Stimulated activated CD8-positive, alpha-beta memory T cell treated with anti-CD3 and anti-CD28 coated beads, Interleukin-7, amount 100 ng/mL, for 48 hours (primary cell): ENCODE measurements around the gene HDAC5.
"Not testable (repeated sequence)": the region's sequence is repeated elsewhere in the genome, so short reads cannot be mapped to it uniquely, and the experiment has no call there.

ENCODE experiments used
- DNase-seq, 2 donors: peaks; one replicate each; pipeline ENCODE4 v3.0.0-alpha.2; 2020; ENCODE audit warnings: low read depth in 1 of 2; ENCODE audit errors: extremely low read depth in 1 of 2

HDAC5 gene

DNA sequence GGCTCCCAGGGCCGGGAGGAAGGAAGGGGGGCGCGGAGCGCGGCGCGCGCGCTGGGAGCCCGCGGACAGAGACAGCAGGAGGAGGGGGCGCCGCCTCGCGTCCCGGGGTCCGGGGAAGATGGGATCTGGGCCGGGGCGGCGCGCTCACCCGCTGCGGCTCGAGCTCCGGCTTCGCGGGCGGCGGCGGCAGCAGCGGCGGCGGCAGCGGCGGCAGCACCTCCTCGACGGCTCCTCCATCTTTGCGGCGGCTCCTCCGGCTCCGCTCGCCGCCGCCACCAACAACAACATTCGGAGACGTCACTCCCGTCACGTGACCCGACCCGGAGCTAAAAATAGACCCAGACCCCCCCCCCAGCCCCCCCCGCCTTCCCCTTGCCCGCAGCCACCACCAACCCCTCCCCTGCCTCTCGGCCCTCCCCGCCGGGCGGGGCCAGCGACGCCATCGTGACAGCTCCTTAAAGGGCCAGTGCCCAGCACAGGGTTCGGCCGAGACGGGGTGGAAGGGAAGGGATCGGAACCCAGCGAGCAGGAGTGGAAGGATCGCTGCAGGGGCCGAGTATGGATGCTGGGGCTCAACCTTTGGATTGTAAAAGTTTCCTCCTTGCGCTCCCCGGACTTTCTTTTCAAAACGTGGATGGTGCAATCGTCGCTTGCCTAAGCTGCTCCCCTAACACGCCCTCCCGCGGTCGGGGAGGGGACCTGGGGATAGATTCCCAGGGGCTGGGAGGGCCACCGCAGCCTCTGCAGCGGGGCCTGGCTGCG lies at the start of gene HDAC5:
Gene HDAC5 (minus strand): TSS at position 286 of the 762 bp plus-strand sequence. CDS start 6,126 bp downstream, outside the sequence.
- peak; percentile 92 to 94 for DNase-seq

DNA sequence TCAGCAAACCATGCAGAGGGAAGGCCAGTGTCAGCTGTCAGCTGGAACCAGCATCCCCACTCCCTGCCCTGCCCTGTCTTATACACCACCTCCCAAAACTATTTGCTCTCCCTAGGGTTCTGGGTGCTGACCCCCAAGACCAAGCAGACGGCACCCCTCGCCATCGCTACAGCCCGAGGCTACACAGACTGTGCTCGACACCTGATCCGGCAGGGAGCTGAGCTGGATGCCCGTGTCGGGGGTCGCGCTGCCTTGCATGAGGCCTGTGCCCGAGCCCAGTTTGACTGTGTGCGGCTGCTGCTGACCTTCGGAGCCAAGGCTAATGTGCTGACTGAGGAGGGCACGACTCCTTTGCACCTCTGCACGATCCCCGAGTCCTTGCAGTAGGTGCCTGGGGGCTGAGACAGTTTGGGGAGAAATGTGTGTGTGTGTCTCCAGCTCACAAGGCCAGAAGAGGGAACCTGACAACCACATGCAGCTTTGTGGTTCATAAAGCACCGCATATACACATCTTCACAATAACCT lies 48.6 kb upstream of the HDAC5 start:
- no peak for DNase-seq

DNA sequence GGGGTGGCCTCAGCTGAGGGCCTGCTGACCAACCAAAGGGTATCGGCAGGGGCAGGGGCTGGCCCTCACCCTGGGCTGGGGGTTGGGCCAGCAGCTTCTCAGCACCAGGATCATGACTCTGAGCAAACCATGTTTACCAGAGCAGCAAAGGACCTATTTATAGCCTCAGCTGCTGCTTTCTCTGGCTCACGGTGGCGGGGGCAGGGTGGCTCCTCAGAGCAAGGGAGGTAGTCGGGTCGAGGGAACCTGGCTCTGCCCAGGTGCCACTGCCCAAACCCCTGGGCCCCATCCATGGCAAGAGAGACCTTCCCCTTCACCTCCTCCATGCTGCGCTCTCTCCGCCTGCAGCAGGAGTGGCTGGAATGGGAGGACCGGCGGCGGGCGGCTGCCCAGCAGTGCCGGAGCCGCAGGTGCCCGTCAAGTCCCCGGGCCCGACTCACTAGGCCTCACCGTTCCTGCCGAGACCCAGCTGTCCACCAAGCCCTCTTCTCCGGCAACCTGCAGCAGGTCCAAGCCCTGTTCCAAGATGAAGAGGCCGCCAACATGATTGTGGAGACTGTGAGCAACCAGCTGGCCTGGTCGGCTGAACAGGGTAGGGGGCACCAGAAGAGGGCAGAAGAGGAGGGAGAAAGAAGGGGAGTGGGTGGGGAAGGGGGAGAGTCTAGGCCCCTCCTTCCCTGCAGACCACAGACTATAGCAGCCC lies 47.2 kb upstream of the HDAC5 start, which contains the start of gene ASB16:
Gene ASB16 (plus strand): TSS at position 206 of the 703 bp plus-strand sequence. CDS start 86 bp downstream, at position 292.
- no peak for DNase-seq

DNA sequence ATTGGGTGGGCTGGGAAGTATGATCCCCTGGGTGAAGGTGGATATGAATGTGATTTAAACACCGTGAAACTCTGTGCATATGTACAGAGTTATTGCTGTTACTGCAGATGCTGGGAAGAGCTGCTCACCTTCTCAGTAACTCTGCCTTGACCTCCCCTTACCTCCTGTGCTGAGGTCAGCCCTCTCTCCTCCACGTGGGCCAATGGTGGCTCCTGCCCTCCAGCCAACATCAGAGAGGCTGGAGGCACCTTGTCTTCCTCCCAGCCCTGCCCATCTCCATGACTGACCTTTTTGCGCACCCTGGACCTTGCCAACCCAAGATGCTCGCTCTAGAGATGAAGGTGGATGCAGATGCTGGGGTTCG lies 46.7 kb upstream of the HDAC5 start:
- no peak for DNase-seq

DNA sequence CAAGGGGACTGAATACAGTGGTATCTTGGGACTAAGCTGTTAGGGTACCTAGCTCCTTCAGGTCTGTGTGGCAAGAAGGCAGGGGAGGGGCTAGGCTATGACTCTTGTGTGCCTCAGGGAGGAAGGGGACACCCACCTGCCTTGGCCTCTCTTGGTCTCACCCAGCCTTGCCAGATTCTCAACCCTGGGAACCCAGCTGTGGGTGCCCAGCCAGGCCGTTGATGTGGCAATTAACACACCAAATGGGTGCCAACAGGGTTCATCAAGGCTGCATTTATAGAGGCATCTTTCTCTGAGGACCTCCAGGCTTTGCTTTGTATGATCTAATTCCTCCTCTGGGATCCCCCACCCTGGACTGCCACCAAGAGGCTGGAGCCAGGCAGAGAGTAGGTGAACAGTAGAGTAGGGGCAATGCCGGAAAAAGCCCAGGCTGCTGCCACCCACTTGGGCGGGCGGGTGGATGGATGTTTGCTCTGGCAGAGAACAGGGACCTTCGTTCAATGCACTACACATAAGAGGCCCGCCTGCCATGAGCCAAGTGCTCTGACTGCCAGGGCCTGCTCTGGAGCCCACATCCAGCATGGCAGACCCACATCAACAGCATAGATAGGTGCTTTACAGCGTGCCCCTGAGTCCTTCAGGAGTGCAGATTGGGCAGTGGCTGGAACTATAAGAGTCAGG lies 43.9 kb upstream of the HDAC5 start:
- DNase-seq = no peak

DNA sequence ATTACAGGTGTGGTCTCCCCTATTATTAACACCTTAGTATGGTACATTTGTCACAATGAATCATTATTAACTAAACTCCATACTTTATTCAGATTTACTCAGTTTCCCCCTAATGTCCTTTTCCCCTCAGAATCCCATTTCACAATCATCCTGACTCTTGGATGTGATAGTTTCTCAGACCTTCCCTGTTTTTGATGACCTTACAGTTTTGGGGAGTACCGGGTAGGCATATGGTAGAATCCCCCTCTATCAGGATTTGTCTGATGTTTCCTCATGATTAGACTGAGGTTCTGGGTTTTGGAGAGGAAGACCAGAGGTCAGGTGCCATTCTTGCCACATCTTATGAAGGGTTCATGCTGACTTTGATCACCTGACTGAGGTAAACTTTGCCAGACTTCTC lies 41.0 kb upstream of the HDAC5 start:
- DNase-seq = no peak

DNA sequence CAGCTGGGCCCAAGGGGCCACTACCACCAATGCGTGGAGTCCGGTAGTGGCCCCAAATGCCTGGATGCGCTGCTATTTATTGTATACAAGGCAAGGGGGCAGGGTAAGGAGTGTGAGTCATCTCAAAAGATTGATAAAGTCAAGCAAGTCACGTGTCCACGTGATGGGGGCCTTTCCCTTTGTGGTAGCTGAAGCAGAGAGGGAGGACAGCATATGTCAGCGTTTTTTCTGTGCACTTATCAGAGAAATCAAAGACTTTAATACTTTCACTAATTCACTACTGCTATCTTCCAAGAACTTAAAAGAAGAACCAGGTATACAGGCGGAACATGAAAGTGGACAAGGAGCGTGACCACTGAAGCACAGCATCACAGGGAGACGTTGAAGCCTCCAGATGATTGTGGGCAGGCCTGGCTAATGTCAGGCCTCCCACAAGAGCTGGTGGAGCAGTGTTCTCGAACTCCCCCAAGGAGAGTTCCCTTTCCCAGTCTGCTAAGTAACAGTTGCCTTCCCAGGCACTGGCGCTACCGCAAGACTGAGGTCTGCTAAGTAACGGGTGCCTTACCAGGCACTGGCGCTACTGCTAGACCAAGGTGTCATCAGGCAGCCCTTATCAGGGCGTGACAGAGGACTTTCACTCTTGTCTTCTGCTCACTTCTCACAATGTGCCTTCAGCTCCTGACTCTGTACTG lies 36.2 kb upstream of the HDAC5 start:
- DNase-seq = peak in 1 of 2 donors; percentile 20

DNA sequence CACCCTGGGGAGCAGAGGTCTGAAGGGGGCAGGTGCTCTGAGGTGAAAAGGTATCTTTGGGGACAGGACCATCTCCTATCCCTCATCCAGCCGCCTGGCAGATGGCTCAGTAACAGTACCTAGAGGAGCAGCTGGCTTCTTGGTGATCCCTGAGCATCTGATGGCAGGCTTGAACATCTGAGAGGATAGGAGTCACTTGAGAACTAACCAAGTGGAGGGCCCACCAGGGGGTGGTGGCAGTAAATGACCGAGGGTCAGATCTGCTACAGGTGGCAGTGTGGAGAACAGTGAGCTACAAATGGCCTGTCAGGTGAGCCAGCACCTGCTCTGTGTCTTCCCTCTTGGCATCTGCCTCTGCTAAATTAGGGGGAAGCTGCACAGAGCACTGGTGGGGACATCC lies 32.0 kb upstream of the HDAC5 start:
- no peak for DNase-seq

DNA sequence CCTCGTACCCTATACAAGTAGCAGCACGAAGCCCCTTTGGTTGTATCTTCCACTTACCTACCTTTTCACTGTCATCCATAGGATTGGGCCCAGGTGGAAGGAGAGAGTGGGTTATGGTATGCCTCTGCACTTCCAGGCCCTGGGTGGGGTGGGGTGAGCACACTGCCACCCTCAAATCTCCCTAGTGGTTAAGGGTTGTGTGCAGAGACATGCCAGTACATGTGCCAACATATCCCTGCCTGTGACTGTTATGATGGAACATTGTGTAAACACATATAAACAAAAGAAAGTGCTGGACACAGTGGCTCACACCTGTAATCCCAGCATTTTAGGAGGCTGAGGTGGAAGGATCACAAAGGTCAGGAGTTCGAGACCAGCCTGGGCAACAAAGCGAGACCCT lies 29.4 kb upstream of the HDAC5 start:
- DNase-seq = no peak

DNA sequence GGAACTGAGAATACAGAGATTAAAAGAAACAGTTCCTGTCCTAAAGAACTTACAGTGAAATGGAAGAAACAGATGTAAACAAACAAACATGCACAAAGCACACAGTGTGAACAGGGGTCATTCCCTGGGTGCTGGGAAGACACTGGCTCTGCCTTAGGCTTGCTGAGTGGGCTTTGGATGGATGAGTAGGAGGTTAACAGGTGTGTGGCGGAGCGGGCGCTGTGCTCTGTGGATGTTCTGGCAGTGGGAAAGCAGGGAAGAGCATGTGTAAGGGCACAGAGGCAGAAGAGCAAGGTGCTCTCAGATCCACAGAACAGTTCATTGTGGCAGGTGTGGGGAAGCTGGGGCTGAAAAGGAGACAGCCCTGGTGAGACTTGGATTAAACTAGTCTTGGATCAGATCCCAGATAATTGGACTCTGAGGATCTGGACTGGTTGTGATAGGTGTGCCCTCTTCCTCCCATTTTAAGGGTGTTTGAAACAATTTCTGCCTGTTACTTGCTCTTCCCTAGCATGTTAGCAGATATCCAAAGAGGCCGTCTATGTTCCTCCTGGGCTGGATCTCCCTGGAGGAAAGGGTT lies 26.4 kb upstream of the HDAC5 start:
- no peak for DNase-seq

DNA sequence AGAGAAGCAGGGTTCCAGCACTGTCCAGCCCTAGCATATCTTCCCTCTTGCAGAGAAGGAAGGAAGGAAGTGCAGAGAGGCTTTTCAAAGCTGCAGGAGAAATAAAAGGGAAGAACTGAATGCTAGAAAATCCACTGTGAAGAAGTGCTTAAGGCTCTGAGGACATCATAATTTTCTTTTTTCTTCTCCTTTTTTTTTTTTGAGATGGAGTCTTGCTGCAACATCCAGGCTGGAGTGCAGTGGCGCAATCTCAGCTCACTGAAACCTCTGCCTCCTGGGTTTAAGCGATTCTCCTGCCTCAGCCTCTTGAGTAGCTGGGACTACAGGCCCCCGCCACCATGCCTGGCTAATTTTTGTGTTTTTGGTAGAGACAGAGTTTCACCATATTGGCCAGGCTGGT lies 25.6 kb upstream of the HDAC5 start:
- DNase-seq = not testable (repeated sequence)

DNA sequence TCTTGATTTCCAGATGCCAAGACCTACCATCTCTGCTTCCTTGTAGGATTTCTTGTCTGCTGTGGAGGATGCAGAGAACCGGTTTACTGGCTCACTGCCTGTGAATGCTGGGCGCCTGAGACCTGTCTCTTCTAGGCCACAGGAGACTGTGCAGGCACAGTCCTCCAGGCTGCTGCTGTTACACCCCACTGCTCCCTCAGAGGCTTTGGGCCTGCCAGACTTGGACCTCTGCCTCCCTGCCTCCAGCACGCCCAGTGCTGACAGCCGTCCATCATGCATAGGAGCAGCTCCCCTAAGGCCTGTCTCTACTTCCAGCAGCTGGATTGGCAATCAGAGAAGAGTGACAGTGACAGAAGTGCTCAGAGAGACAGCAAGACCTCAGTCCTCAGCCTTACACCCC lies 24.4 kb upstream of the HDAC5 start:
- no peak for DNase-seq

DNA sequence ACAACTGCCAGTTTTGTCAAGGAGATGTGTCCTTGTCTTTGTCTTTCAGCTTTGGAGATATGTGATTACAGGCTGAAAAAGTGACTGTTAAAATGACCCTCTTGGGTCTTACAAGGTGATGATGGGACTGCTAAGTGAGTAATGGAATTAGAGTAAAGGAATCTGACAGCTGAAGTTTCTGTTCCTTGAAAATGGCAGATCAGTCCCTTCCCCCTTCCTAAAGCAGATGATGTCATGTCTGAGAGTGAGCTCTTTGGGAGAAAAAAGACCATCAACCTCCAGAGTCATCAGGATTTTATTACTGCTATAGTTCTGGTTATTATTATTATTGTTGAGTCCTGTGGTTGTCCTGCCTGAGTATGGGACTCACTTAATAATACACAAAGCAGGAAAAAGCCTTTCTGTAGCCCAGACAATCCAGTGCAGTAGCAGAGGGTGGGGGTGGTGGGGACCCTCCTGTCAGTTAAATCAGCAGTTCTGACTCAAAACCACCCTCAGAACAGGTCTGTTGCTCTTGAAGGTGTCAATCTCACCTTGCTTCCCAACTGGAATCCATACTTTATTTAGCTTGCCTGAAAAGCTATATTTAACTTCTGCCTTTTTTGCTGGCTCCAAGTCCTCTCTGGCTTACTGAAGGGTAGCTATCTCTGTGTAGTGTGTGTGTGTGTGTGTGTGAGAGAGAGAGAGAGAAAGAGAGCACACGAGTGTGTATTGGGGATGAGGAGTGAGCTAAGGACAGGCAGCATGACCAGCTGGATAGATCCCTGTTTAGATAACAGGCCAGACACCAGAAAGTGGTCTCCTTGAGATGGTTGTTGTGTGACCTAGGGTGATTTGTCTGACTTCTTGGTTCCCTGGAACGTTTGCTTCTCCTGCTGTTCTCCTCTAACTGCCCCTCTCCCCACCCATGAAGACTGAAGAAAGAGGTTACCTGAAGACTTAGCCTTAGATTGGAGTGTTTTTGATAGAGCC lies 23.2 kb upstream of the HDAC5 start:
- no peak for DNase-seq

DNA sequence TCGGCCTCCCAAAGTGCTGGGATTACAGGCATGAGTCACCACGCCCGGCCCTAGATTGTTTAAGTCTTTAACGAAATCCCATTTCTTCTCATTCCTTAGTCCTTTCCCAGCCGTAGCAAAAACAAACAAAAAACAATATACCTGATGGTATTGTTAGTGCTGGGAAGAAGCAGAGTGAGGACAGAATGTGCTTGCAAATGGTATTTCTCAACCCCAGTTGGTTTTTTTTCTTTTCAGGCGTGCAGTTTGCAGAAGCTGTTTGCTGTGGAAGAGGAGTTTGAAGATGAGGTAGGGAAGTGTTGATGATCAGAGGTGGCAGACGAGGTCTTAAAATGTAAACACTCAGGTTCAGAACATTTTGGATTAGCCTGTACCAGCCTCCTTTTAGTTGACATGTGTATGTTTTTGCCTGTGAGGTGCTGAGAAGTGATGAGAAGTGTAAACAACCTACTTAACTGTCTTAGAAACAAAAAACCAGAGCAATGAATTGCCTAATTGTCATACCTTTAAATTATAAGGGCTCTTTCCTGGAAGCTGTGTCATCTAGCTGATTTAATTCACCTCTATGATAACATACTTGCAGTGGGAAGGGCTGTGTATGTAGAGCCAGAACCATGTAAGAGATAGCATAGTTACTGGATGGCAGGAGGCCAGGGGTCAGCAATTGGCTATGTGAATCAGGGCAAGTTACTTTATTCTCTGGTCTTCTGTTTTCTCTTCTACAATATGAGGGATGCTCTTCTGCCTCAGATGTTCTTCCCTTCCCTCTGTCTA lies 21.7 kb upstream of the HDAC5 start:
- no peak for DNase-seq

DNA sequence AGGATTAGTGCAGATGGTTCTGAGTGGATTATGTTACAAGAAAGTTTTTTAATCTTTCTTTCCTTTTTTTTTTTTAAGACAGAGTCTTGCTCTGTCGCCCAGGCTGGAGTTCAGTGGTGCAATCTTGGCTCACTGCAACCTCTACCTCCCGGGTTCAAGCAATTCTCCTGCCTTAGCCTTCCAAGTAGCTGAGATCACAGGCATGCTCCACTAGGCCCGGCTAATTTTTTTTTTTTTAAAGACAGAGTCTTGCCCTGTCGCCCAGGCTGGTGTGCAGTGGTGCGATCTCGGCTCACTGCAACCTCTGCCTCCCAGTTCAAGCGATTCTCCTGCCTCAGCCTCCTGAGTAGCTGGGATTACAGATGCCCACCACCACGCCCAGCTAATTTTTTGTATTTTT lies 20.5 kb upstream of the HDAC5 start:
- not testable (repeated sequence) for DNase-seq

DNA sequence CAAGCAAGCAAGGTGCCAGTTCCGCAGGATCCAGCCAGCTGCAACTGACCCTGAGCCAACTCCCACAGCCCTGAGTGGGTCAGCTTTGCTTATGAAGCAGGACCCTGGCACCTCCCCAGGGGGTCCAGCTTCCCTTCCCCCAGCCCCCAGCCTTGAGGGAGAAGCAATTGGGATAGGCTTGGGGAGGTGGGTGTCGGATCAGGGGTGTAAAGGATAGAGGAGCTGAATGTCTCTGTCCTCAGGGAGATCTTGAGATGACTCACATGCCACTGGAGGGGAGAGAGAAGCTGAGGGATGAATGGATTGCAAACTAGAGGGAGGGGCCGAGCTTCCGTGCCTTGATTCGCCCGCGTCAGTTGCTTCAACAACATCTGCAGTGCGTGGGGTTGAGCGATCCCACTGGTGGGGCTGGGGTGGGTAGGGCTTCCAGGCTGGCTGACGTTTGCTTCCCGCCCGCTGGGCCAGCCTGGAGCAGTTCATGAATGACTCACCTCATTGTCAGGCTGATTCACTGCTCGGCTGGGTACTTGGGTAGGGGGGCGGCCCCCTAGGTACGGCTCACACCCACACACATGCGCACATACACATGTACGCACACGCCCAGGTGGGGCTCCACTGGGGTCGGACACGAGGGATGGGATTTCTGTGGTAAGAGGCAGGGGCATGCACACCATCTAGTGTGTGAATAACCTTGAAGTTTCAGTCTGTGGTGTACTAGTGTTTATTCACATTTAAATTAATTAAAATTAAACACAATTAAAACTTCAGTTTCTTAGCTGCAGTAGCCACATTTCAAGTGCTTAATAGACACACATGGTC lies 14.7 kb upstream of the HDAC5 start:
- peak; percentile 40 to 77 for DNase-seq

DNA sequence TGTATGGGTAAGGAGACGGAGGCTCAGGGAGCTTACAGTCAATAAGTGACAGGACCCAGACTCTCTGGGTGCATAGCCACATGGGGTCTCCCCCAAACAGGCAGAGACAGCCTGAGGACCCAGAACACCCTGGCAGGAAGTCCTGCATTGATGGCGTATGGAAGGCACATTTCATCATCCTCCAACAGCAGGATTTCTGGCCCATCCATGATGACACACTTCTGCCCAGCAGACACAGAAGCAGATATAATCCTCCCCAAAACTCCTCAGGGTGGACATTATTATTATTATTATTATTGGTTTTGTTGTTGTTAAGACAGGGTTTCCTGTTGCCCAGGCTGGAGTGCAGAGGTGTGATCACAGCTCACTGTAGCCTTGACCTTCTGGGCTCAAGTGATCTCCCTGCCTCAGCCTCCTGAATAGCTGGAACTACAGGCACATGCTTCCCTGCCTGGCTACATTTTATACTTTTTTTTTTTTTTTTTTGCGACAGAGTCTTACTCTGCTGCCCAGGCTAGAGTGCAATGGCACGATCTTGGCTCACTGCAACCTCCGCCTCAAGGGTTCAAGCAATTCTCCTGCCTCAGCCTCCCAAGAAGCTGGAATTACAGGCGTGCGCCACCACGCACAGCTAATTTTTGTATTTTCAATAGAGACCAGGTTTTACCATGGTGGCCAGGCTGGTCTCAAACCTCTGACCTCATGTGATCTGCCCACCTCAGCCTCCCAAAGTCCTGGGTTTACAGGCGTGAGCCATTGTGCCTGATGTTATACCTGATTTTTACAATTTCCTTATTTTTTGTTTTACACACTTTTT lies 11.5 kb upstream of the HDAC5 start:
- DNase-seq = no peak
